NCI-H526 (cell line): Measurements from ENCODE around the gene NFYB.
"Not testable (repeated sequence)": the region's sequence is repeated elsewhere in the genome, so short reads cannot be mapped to it uniquely, and the experiment has no call there.

Experiments used
- DNase-seq, 2 experiments: peaks; one replicate each; lab custom pipeline; 2025; lab: John Stamatoyannopoulos, UW

The NFYB gene

GRCh38 chr12:104114834-104115586 is 23.0 kb downstream of the NFYB start:
- DNase-seq, result not testable (repeated sequence)

- DNase-seq, result peak in 1 of 2 experiments; percentile 14
Observed at GRCh38 chr12:104109446-104110271, 28.4 kb downstream of the NFYB start.

DNA sequence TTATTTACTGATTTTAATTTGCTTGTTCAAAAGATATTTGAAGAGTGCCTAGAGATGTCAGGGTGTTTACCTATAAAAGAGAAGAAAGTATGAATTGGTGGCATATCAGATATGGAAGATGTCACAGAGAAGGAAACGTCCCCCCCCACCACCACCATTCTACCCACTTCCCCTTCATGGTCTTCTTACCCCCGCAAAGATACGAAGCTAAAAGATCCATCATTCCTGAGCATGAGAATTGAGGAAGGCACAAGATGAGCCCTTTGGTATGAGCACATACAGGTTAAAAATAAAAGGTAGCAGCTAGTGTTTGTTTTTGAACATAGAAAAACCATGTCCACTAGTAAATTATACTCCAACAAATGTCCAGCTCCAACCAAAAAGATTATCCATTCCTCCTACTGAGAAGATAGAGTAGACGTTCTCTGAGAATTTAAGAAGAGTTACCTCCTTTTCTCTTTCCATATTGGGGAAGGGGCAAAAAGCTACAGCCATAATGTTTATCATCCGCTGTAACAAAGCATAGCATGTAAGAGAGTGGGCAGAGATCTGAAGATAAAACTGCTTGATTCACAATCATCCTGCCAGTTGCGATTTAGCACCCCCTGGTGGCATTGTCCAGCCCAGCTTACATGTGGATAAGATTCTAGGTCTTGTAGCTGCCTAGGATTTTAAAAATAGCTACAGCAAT is 29.1 kb downstream of the NFYB start:
- DNase-seq, result peak; percentile 79 to 88

- DNase-seq, result no peak
Observed at GRCh38 chr12:104106965-104107364, 31.0 kb downstream of the NFYB start.

DNA sequence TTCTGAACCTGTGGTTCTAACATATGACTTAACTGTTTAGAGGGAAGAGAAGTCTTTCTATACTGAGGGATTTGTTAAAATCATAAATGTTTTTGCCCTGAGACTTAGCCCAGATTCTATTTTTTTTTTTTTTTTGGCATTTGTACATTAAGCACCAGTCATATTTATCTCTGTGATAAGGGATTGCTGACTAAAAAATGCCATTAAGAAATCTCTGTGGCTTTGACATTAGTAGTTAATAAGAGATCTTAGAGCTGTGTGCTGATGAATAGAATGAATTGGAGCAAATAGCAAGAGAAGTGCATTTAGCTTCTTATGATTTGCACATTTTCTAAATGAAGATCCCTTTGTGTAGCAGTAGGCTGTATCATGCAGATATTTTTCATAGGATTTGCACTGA is 32.5 kb downstream of the NFYB start:
- DNase-seq, result no peak

GRCh38 chr12:104097954-104098353 is 40.1 kb downstream of the NFYB start:
- DNase-seq, result no peak

- no peak for DNase-seq
Observed at GRCh38 chr12:104095289-104095688, 42.7 kb downstream of the NFYB start.

GRCh38 chr12:104094284-104094683 is 43.7 kb downstream of the NFYB start:
- no peak for DNase-seq

GRCh38 chr12:104091136-104091535 is 46.9 kb downstream of the NFYB start:
- DNase-seq, result no peak

- DNase-seq, result no peak
Observed at GRCh38 chr12:104090685-104091084, 47.3 kb downstream of the NFYB start.

DNA sequence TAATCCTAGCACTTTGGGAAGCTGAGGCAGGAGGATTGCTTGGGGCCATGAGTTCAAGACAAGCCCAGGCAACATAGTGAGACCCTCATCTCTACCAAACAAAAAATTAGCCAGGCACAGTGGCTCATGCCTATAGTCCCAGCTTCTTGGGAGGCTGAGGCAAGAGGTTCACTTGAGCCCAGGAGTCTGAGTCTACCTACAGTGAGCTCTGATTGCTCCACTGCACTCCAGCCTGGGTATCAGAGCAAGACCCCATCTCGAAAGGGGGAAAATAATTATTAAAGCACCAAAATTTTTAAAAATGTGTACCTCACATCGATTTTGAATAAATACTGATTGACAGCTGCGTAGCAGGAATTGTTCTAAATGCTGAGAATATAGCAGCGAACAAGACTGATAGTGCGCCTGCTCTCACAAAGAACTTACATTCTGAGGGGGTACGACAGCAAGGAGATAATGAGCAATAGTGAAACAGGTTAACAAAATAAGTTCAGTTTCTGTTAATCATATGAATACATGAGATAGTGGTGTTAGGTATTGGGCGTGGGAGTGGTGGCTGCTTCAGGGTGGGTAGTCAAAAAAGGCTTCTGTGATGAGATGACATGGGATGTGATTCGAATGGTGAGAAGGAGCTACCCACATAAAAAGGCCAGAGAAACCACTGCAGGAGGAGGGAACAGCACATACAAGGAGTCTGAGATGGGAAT is 54.1 kb downstream of the NFYB start:
- no peak for DNase-seq

- no peak for DNase-seq
Observed at GRCh38 chr12:104080764-104081163, 57.2 kb downstream of the NFYB start.

GRCh38 chr12:104079024-104079423 is 59.0 kb downstream of the NFYB start:
- DNase-seq, result no peak

GRCh38 chr12:104073699-104074098 is 64.3 kb downstream of the NFYB start:
- no peak for DNase-seq

DNA sequence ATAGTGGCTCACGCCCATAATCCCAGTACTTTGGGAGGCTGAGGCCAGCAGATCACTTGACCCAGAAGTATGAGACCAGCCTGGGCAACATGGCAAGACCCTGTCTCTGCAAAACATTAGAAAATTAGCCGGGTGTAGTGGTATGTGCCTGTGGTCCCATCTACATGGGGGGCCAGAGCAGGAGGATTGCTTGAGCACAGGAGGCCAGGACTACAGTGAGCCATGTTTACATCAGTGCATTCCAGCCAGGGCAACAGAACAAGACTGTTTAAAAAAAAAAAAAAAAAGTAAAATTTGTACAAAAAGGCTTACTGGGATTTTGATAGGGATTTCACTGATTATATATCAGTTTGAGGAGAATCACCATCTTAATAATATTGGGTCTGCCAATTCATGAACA is 65.9 kb downstream of the NFYB start:
- no peak for DNase-seq
